H9 (cell line): ENCODE data around the gene C19orf81. TPM values are rescaled to one million over a fixed set of nuclear protein-coding genes. Genes with fewer than 3 reads are reported as not detected.

Experiments
- DNase-seq: peaks from one replicate; pipeline ENCODE4 v3.0.0-alpha.2; 2017
- H2AFZ ChIP-seq: one replicate; pipeline ENCODE4 v1.6.1; 2013; ENCODE audit warnings: mild to moderate bottlenecking, low read length, control low read depth, moderate library complexity
- H2AK5ac ChIP-seq: 2 replicates; pipeline ENCODE4 v1.6.1; 2013; ENCODE audit warnings: low read length, control low read depth, mixed read lengths; ENCODE audit not compliant: insufficient read length
- H2BK120ac ChIP-seq: one replicate; pipeline ENCODE4 v1.6.1; 2013; ENCODE audit warnings: low read depth, mild to moderate bottlenecking, low read length, control low read depth, inconsistent platforms; ENCODE audit not compliant: poor library complexity, severe bottlenecking
- H2BK12ac ChIP-seq: 2 replicates; pipeline ENCODE4 v1.6.1; 2013; ENCODE audit warnings: low read length, control low read depth, mixed read lengths, low read depth; ENCODE audit not compliant: insufficient read length
- H2BK15ac ChIP-seq: 2 replicates; pipeline ENCODE4 v1.6.1; 2013; ENCODE audit warnings: low read depth, low read length, control low read depth
- H2BK20ac ChIP-seq: one replicate; pipeline ENCODE4 v1.6.1; 2013; ENCODE audit warnings: low read depth, mild to moderate bottlenecking, low read length, control low read depth, inconsistent platforms; ENCODE audit not compliant: poor library complexity, severe bottlenecking
- H2BK5ac ChIP-seq: 2 replicates; pipeline ENCODE4 v1.6.1; 2013; ENCODE audit warnings: low read length, control low read depth, mixed read lengths; ENCODE audit not compliant: insufficient read length
- H3K14ac ChIP-seq: 2 replicates; pipeline ENCODE4 v1.6.1; 2013; ENCODE audit warnings: low read length, control low read depth; ENCODE audit not compliant: insufficient read depth
- H3K18ac ChIP-seq: 2 replicates; pipeline ENCODE4 v1.6.1; 2013; ENCODE audit warnings: low read depth, mild to moderate bottlenecking, mixed read lengths, low read length, control low read depth; ENCODE audit not compliant: insufficient read length
- H3K23ac ChIP-seq: 2 replicates; pipeline ENCODE4 v1.6.1; 2013; ENCODE audit warnings: low read length, control low read depth, mixed read lengths, low read depth; ENCODE audit not compliant: insufficient read length
- H3K23me2 ChIP-seq: 2 replicates; pipeline ENCODE4 v1.6.1; 2013; ENCODE audit warnings: low read depth, mild to moderate bottlenecking, mixed read lengths, low read length, control low read depth; ENCODE audit not compliant: insufficient read length, poor library complexity, severe bottlenecking
- H3K27ac ChIP-seq: 2 replicates; pipeline ENCODE4 v1.5.1; 2013; ENCODE audit warnings: low read length, control low read depth, mixed read lengths, low read depth; ENCODE audit not compliant: insufficient read length
- H3K27me3 ChIP-seq: 2 replicates; pipeline ENCODE4 v1.6.1; 2013; ENCODE audit warnings: low read length, control low read depth, inconsistent platforms; ENCODE audit not compliant: insufficient read depth
- H3K4ac ChIP-seq: 2 replicates; pipeline ENCODE4 v1.6.1; 2013; ENCODE audit warnings: low read depth, mild to moderate bottlenecking, control low read depth, inconsistent platforms, low read length, moderate library complexity
- H3K4me1 ChIP-seq: 2 replicates; pipeline ENCODE4 v1.6.1; 2013; ENCODE audit warnings: low read length, control low read depth, inconsistent platforms; ENCODE audit not compliant: insufficient read depth
- H3K4me2 ChIP-seq: 2 replicates; pipeline ENCODE4 v1.6.1; 2013; ENCODE audit warnings: low read length, control low read depth, mixed read lengths; ENCODE audit not compliant: insufficient read length, insufficient read depth
- H3K56ac ChIP-seq: 2 replicates; pipeline ENCODE4 v1.6.1; 2013; ENCODE audit warnings: low read depth, mild to moderate bottlenecking, mixed read lengths, low read length, control low read depth; ENCODE audit not compliant: insufficient read length
- H3K79me1 ChIP-seq: 2 replicates; pipeline ENCODE4 v1.6.1; 2013; ENCODE audit warnings: low read depth, mild to moderate bottlenecking, moderate library complexity, low read length, control low read depth, inconsistent platforms; ENCODE audit not compliant: insufficient read depth, poor library complexity, severe bottlenecking
- H3K79me2 ChIP-seq: 2 replicates; pipeline ENCODE4 v1.6.1; 2013; ENCODE audit warnings: low read length, control low read depth, inconsistent platforms; ENCODE audit not compliant: insufficient read depth
- H3K9ac ChIP-seq: 2 replicates; pipeline ENCODE4 v1.6.1; 2013; ENCODE audit warnings: low read length, control low read depth, mixed read lengths; ENCODE audit not compliant: insufficient read length; ENCODE audit errors: extremely low read depth
- H3K9me3 ChIP-seq: one replicate; pipeline ENCODE4 v1.6.1; 2013; ENCODE audit warnings: low read depth, low read length, inconsistent platforms; ENCODE audit not compliant: control insufficient read depth
- H3T11ph ChIP-seq: one replicate; pipeline ENCODE4 v1.6.1; 2013; ENCODE audit warnings: mild to moderate bottlenecking, low read length, control low read depth, inconsistent platforms
- H4K20me1 ChIP-seq: one replicate; pipeline ENCODE4 v1.6.1; 2013; ENCODE audit not compliant: control insufficient read depth, insufficient read length, insufficient read depth
- H4K5ac ChIP-seq: 2 replicates; pipeline ENCODE4 v1.6.1; 2013; ENCODE audit warnings: low read depth, mild to moderate bottlenecking, mixed read lengths, low read length, control low read depth; ENCODE audit not compliant: insufficient read length
- H4K8ac ChIP-seq: replicated peaks from 2 replicates; pipeline ENCODE4 v1.6.1; 2013; ENCODE audit warnings: low read length, control low read depth, mixed read lengths, low read depth; ENCODE audit not compliant: insufficient read length
- H4K91ac ChIP-seq: 2 replicates; pipeline ENCODE4 v1.6.1; 2013; ENCODE audit warnings: low read depth, mild to moderate bottlenecking, moderate library complexity, mixed read lengths, low read length, control low read depth; ENCODE audit not compliant: insufficient read length
- H3K27ac Mint-ChIP-seq, 3 experiments: 2 replicates in 2 of 3; 3 replicates in 1 of 3; pipeline ENCODE4 v1.8.0; 2020 to 2021; ENCODE audit warnings: mixed read lengths in 3 of 3, mild to moderate bottlenecking in 1 of 3, moderate library complexity in 1 of 3
- H3K27me3 Mint-ChIP-seq: 2 replicates; pipeline ENCODE4 v1.8.0; 2021; ENCODE audit warnings: low read depth, mild to moderate bottlenecking, moderate library complexity, mixed read lengths
- H3K36me3 Mint-ChIP-seq, 3 experiments: 2 replicates in 2 of 3; 3 replicates in 1 of 3; pipeline ENCODE4 v1.8.0; 2020 to 2021; ENCODE audit warnings: low read depth in 3 of 3, mixed read lengths in 3 of 3; ENCODE audit not compliant: insufficient read depth in 1 of 3
- H3K4me1 Mint-ChIP-seq, 2 experiments: 2 replicates each; pipeline ENCODE4 v1.8.0; 2020; ENCODE audit warnings: mixed read lengths in 2 of 2
- H3K4me3 Mint-ChIP-seq, 2 experiments: 2 replicates in 1 of 2; 3 replicates in 1 of 2; pipeline ENCODE4 v1.8.0; 2020 to 2021; ENCODE audit warnings: mild to moderate bottlenecking in 2 of 2, mixed read lengths in 2 of 2, moderate library complexity in 1 of 2
- H3K9me3 Mint-ChIP-seq, 2 experiments: 2 replicates in 1 of 2; 3 replicates in 1 of 2; pipeline ENCODE4 v1.8.0; 2020; ENCODE audit warnings: mild to moderate bottlenecking in 2 of 2, mixed read lengths in 2 of 2, moderate library complexity in 1 of 2
- CTCF ChIP-seq: fragments of 200-600 bp; sonication (generic); conservative IDR thresholded peaks from 3 replicates; pipeline ENCODE4 v1.8.0; 2021; ENCODE audit warnings: antibody characterized with exemption, mild to moderate bottlenecking
- WGBS: extraction: QIAGEN DNeasy Blood & Tissue Kit; methylation state at CpG from one replicate; pipeline ENCODE4 v1.1.7; 2013; ENCODE audit warnings: missing lambda C conversion rate, low lambda C conversion rate, mixed read lengths; ENCODE audit not compliant: insufficient read length; ENCODE audit errors: extremely low coverage; 5-methylcytosine and 5-hydroxymethylcytosine counted together
- total RNA-seq: library from RNA; stranded (reverse); gene quantifications from 2 replicates; pipeline ENCODE4 v1.2.1, GENCODE V29; 2021

The C19orf81 gene
- total RNA-seq, 1 experiment from 2014 or later = 11.0 TPM

GRCh38 chr19:50629801-50630200 is 19.4 kb upstream of the C19orf81 start:
- Mint-ChIP-seq H3K4me3 (no peak overlapping the region), H3K27ac (no peak overlapping the region), H3K36me3 (peaks cover 5 to 7% (median 7%) of the 10 kb centered on the region in 3 experiments; a peak in 5 of 7 replicates), H3K27me3 (peaks cover 39% of the 10 kb centered on the region), H3K4me1 (peaks cover 0 to 6% of the 10 kb centered on the region in 2 experiments; a peak in 1 of 4 replicates), H3K9me3 (peaks cover 15% of the 10 kb centered on the region in 2 experiments)
- TF ChIP-seq CTCF = no peak
- no peak for DNase-seq
- H3K14ac ChIP-seq = no peak overlapping the region
- no peak overlapping the region for H2BK15ac ChIP-seq
- H2BK120ac ChIP-seq = no peak overlapping the region
- WGBS = no CpG with 5 or more reads among the region's 14 CpGs
- H3K4me1 ChIP-seq = no peaks in the 10 kb centered on the region
- H3T11ph ChIP-seq = no peak overlapping the region
- H2BK20ac ChIP-seq = no peak overlapping the region
- H3K23me2 ChIP-seq = no peaks in the 10 kb centered on the region
- no peak overlapping the region for H2AK5ac ChIP-seq
- no peak overlapping the region for H4K5ac ChIP-seq
- H3K4me2 ChIP-seq = no peak overlapping the region
- H3K9ac ChIP-seq = no peak overlapping the region
- no peak overlapping the region for H2BK12ac ChIP-seq
- H3K27ac ChIP-seq = no peak overlapping the region
- peaks cover 10% of the 10 kb centered on the region for H3K9me3 ChIP-seq
- no peaks in the 10 kb centered on the region for H3K79me1 ChIP-seq
- no peak overlapping the region for H4K91ac ChIP-seq
- H3K79me2 ChIP-seq = no peaks in the 10 kb centered on the region
- no peak overlapping the region for H2BK5ac ChIP-seq
- no peak overlapping the region for H3K56ac ChIP-seq
- H3K18ac ChIP-seq = no peak overlapping the region
- H2AFZ ChIP-seq = no peak overlapping the region
- no peaks in the 10 kb centered on the region for H4K20me1 ChIP-seq
- no peak overlapping the region for H4K8ac ChIP-seq
- H3K4ac ChIP-seq = no peak overlapping the region
- H3K27me3 ChIP-seq = no peaks in the 10 kb centered on the region
- no peak overlapping the region for H3K23ac ChIP-seq
